Hindlimb muscle (tissue), 1 donor: ENCODE results near the gene AIG1. TPM values are rescaled to one million over a fixed set of nuclear protein-coding genes. Genes with fewer than 3 reads are reported as not detected.

ENCODE experiments used
- DNase-seq: peaks from one replicate; pipeline ENCODE4 v3.0.0-alpha.2; 2013
- polyA plus RNA-seq: library from polyadenylated mRNA; unstranded; fragments of 120-200 nt; gene quantifications from one replicate; pipeline ENCODE4 v1.2.1, GENCODE V29; 2013; ENCODE audit not compliant: insufficient read length

Gene AIG1
- polyA plus RNA-seq, 1 donor, result 35.9 TPM

DNA sequence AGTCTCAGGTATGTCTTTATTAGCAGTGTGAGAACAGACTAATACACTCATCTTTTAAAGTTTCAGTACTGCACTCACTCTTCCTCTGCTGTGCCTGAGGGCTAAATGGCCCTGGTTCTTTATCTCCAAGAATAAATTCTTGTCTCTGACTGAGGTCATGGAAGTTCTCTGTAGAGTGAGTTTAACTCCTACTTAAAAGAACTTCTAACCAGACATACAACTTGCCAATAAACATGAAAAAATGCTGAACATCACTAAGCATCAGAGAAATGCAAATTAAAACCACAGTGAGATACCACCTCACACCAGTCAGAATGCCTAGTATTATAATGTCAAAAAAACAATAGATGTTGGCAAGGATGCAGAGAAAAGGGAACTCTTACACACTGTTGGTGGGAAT is 316.2 kb downstream of the AIG1 start:
- no peak for DNase-seq

DNA sequence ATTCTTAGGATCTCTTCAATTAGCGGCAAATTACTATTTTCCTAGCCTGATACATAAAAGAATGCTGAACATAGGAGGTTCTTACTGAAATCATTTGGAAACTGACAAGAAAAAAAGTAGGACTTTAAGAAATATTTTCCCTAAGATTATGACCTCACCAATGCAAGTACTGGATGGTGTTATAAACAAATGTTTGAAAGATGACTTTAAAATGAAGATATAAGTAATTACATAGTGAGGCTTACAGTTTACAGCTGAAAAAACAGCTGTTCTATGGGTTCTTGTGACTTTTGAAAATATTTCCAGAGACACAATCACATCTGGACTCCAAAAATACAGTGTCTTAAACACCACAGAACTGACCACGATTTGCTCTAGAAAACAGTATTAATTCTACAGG is 324.9 kb downstream of the AIG1 start:
- no peak for DNase-seq

DNA sequence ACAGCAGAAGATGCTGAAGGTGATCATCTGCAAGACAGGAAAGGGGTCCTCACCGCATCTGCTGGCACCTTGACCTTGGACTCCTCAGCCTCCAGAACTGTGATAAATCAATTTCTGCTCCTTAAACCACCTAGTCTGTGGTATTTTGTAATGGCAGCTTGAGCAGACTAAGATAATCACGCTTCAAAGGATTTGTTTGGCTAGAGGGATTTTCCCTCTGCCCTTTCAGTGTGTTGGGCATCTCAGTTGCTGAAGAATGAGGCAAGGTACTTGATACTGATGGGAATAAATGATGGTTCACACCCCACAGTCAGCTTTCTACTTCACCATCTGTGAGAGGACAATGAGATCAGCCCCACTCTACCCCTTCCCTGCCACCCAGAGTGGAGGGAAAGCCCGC is 329.6 kb downstream of the AIG1 start:
- DNase-seq, result no peak

Other genes starting within 250 kb of the AIG1 start
- 20.8 TPM for gene HIVEP2, start 115.7 kb upstream of the AIG1 start, polyA plus RNA-seq